NCI-H1105 treated with DMSO at 0.1 percent for 48 hours (cell line): ENCODE measurements around the gene GAS7.
"Not testable (repeated sequence)": the region's sequence is repeated elsewhere in the genome, so short reads cannot be mapped to it uniquely, and the experiment has no call there.

Source experiments
- DNase-seq: peaks from one replicate; lab custom pipeline; 2025; lab: John Stamatoyannopoulos, UW

Gene GAS7

GRCh38 chr17:10111907-10112452 lies 86.4 kb downstream of the GAS7 start:
- no peak for DNase-seq

GRCh38 chr17:10109146-10109545 lies 89.3 kb downstream of the GAS7 start:
- DNase-seq, result no peak

- no peak for DNase-seq
Measured at GRCh38 chr17:10107316-10108165, 90.9 kb downstream of the GAS7 start.

GRCh38 chr17:10106067-10106466 lies 92.3 kb downstream of the GAS7 start:
- DNase-seq, result no peak

- no peak for DNase-seq
Measured at GRCh38 chr17:10105513-10106001, 92.8 kb downstream of the GAS7 start.

- DNase-seq, result no peak
Measured at GRCh38 chr17:10103712-10104111, 94.7 kb downstream of the GAS7 start.

GRCh38 chr17:10102817-10103216 lies 95.6 kb downstream of the GAS7 start:
- DNase-seq, result no peak

- DNase-seq, result no peak
Measured at GRCh38 chr17:10099051-10099571, 99.3 kb downstream of the GAS7 start.

- DNase-seq, result no peak
Measured at GRCh38 chr17:10096596-10096995, 101.8 kb downstream of the GAS7 start.

- not testable (repeated sequence) for DNase-seq
Measured at GRCh38 chr17:10095295-10095694, 103.1 kb downstream of the GAS7 start.

- DNase-seq, result no peak
Measured at GRCh38 chr17:10094797-10095196, 103.6 kb downstream of the GAS7 start.

- DNase-seq, result no peak
Measured at GRCh38 chr17:10092595-10092994, 105.8 kb downstream of the GAS7 start.

GRCh38 chr17:10091046-10091445 lies 107.4 kb downstream of the GAS7 start:
- no peak for DNase-seq

- no peak for DNase-seq
Measured at GRCh38 chr17:10089196-10089804, 109.1 kb downstream of the GAS7 start.

GRCh38 chr17:10088444-10088843 lies 110.0 kb downstream of the GAS7 start:
- no peak for DNase-seq

GRCh38 chr17:10087355-10087754 lies 111.1 kb downstream of the GAS7 start:
- DNase-seq, result no peak

GRCh38 chr17:10083864-10084263 lies 114.5 kb downstream of the GAS7 start:
- DNase-seq, result no peak

GRCh38 chr17:10082795-10083194 lies 115.6 kb downstream of the GAS7 start:
- DNase-seq, result no peak

GRCh38 chr17:10081571-10082169 lies 116.7 kb downstream of the GAS7 start:
- DNase-seq, result no peak

GRCh38 chr17:10077561-10078299 lies 120.7 kb downstream of the GAS7 start:
- DNase-seq, result no peak

- DNase-seq, result no peak
Measured at GRCh38 chr17:10075919-10076318, 122.5 kb downstream of the GAS7 start.

- DNase-seq, result no peak
Measured at GRCh38 chr17:10073941-10074340, 124.5 kb downstream of the GAS7 start.
